GM12878 (cell line): Measurements from ENCODE around the gene SIN3B.

Experiments used
- ATF3 ChIP-seq: IDR thresholded peaks from 2 replicates; pipeline ENCODE4 v1.6.1; 2011; ENCODE audit warnings: low read depth, mild to moderate bottlenecking, low read length, moderate library complexity, borderline replicate concordance; ENCODE audit errors: extremely low read depth
- BRCA1 ChIP-seq: IDR thresholded peaks from 2 replicates; pipeline ENCODE4 v1.6.1; 2011; ENCODE audit warnings: low read depth, low read length, improper control_type of control experiment
- CEBPB ChIP-seq, 2 experiments: fragments of 150-350 bp in 1 of 2; IDR thresholded peaks; 2 replicates each; pipeline ENCODE4 v1.6.1; 2012 to 2014; ENCODE audit warnings: low read depth in 2 of 2, low read length in 2 of 2, borderline replicate concordance in 1 of 2, inconsistent platforms in 1 of 2
- CTCF ChIP-seq, 3 experiments: IDR thresholded peaks in 2 of 3; conservative IDR thresholded peaks in 1 of 3; 2 replicates each; pipeline ENCODE4 v1.5.1; 2011; ENCODE audit warnings: low read depth in 3 of 3, low read length in 3 of 3, mild to moderate bottlenecking in 3 of 3, control low read depth in 2 of 3, moderate library complexity in 2 of 3, inconsistent platforms in 1 of 3, mixed read lengths in 1 of 3; ENCODE audit not compliant: control insufficient read depth in 2 of 3, insufficient read depth in 1 of 3; ENCODE audit errors: extremely low read depth in 1 of 3
- GABPA ChIP-seq: IDR thresholded peaks from 2 replicates; pipeline ENCODE4 v1.6.1; 2014; ENCODE audit warnings: antibody characterized with exemption, low read depth, mild to moderate bottlenecking, inconsistent platforms
- PKNOX1 ChIP-seq: fragments of 450-650 bp; IDR thresholded peaks from 2 replicates; pipeline ENCODE4 v1.6.1; 2016; ENCODE audit warnings: mild to moderate bottlenecking
- POLR2AphosphoS5 ChIP-seq: IDR thresholded peaks from 2 replicates; pipeline ENCODE4 v1.6.1; 2011; ENCODE audit warnings: mild to moderate bottlenecking, low read length, inconsistent platforms
- REST ChIP-seq: IDR thresholded peaks from 2 replicates; pipeline ENCODE4 v1.6.1; 2012; ENCODE audit warnings: mild to moderate bottlenecking, low read depth, low read length
- SMC3 ChIP-seq: IDR thresholded peaks from 2 replicates; pipeline ENCODE4 v1.6.1; 2011; ENCODE audit warnings: low read length, improper control_type of control experiment, borderline replicate concordance
- SUZ12 ChIP-seq: fragments of 200-600 bp; sonication (generic); IDR thresholded peaks from one replicate; pipeline ENCODE4 v1.6.1; 2018; ENCODE audit warnings: antibody characterized with exemption, mild to moderate bottlenecking; ENCODE audit not compliant: unreplicated experiment
- TAF1 ChIP-seq: IDR thresholded peaks from 2 replicates; pipeline ENCODE4 v1.6.1; 2011; ENCODE audit warnings: mild to moderate bottlenecking, low read depth, low read length, borderline replicate concordance
- TCF12 ChIP-seq: IDR thresholded peaks from 2 replicates; pipeline ENCODE4 v1.6.1; 2011; ENCODE audit warnings: low read depth, mild to moderate bottlenecking, low read length
- USF1 ChIP-seq: IDR thresholded peaks from 2 replicates; pipeline ENCODE4 v1.6.1; 2011; ENCODE audit warnings: borderline replicate concordance, low read depth, mild to moderate bottlenecking, moderate library complexity, mixed read lengths, low read length; ENCODE audit not compliant: insufficient read depth; ENCODE audit errors: extremely low read length

- no peak for TF ChIP-seq SMC3
- TF ChIP-seq CTCF (IDR thresholded peaks at IDR 0.05 in 2 of 3, conservative IDR thresholded peaks at IDR 0.05 in 1 of 3; ENCODE audit: control insufficient read depth in 2 of 3, extremely low read depth in 1 of 3, insufficient read depth in 1 of 3, low read depth in 3 of 3, low read length in 3 of 3): no peak
- no peak for TF ChIP-seq POLR2AphosphoS5
- no peak for TF ChIP-seq TAF1
- TF ChIP-seq CEBPB (IDR thresholded peaks at IDR 0.05; ENCODE audit: borderline replicate concordance in 1 of 2, low read depth in 2 of 2, low read length in 2 of 2): no peak
- no peak for TF ChIP-seq BRCA1
- no peak for TF ChIP-seq GABPA
- no peak for TF ChIP-seq SUZ12
- no peak for TF ChIP-seq PKNOX1
- TF ChIP-seq REST: no peak
- TF ChIP-seq ATF3: no peak
- no peak for TF ChIP-seq TCF12
- TF ChIP-seq USF1: no peak
These were observed 91.8 kb downstream of the SIN3B start for GRCh38 chr19:16920816-16921529.
